ENCODE results near the gene ATP2C1.

The ATP2C1 gene

GRCh38 chr3:130973406-130973805 lies 79.5 kb downstream of the ATP2C1 start:
- TF ChIP-seq CTCF (IDR thresholded peaks at IDR 0.05): no peak

DNA sequence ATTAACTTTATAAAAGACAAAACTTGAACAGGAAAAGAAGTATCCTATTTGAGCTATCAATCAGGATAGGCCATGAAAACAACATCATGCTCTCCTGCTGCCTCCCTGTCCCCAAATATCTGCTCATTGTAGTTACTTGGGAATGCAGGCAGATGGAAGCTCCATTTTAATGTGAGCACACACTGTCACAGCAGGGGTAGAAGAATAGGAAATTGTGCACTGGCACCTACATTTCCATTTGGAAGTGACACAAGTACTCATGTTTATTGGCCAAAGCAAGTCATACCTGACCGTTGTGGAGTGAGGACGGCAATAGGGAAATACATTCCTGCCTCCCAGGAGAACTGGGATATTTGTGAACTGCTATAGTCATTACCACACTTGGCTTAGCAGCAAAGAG lies 80.3 kb downstream of the ATP2C1 start:
- no peak for TF ChIP-seq CTCF (IDR thresholded peaks at IDR 0.05)

DNA sequence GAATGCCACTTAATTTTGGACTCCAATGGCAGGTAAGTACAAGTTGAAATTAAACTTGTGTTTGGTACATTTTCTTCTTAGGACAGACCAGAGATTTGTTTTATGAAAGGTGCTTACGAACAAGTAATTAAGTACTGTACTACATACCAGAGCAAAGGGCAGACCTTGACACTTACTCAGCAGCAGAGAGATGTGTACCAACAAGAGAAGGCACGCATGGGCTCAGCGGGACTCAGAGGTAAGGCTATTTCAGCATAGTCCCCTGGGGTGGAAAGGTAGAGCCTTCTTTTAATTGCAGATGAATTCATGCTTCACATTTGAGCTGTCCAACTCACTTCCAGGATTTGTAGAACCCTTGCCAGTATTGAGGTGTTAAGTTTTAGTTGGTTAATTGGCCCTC lies 81.4 kb downstream of the ATP2C1 start:
- TF ChIP-seq CTCF (IDR thresholded peaks at IDR 0.05): no peak

DNA sequence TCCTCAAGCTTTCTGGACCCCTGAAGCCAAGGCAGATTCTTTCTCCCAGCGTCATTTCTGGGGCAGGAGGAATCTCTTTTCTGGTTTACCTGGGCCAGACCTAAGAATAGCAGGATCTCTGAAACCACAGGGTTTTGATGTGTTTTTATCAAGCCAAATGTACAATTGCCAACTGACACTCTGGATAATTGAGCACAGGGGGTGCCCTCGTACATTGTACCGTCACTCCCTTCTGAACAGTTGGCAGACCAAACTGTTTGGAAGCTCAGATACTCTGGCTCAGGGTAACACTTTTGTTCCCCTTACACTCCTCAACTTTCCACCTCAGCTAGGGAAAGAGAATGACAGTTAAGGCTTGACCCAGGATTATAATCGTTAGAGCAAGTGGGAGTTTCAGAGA lies 82.8 kb downstream of the ATP2C1 start:
- TF ChIP-seq CTCF (IDR thresholded peaks at IDR 0.05): no peak

GRCh38 chr3:130979117-130979516 lies 85.2 kb downstream of the ATP2C1 start:
- TF ChIP-seq CTCF (IDR thresholded peaks at IDR 0.05): no peak

GRCh38 chr3:130981469-130981868 lies 87.6 kb downstream of the ATP2C1 start:
- no peak for TF ChIP-seq CTCF (IDR thresholded peaks at IDR 0.05)

- no peak for TF ChIP-seq CTCF (IDR thresholded peaks at IDR 0.05)
Observed at GRCh38 chr3:130990282-130990681, 96.4 kb downstream of the ATP2C1 start.

DNA sequence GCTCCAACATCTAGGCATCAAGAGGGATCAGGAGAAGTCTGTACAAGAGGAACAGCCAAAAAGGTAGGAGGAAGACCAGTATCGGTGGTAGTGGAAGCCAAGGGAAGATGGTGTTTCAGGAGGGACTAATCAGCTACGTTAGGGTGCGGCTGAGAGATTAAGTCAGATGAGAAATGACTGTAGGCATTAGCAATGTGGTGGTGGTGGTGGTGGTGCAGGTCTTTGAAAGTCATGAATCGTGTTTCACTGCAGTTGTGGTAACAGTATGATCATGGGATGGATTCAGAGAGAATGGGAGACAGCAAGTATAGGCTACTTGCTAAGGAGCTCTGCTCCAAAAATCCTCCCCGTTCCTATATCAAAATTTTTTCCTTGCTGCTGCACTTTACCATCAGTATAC lies 97.2 kb downstream of the ATP2C1 start:
- no peak for TF ChIP-seq CTCF (IDR thresholded peaks at IDR 0.05)

All from LNCAP (cell line).